ENCODE data around the gene GJC3. TPM values are rescaled to one million over a fixed set of nuclear protein-coding genes. Genes with fewer than 3 reads are reported as not detected.
A peak's percentile ranks its signal among the peaks of the same experiment; 100 is the strongest.

The GJC3 gene
- total RNA-seq, 4 donors from 2014 or later: not detected

- H3K4me3 ChIP-seq: no peak overlapping the region
- H3K36me3 ChIP-seq: no peaks in the 10 kb centered on the region
- no peak overlapping the region for H3K27ac ChIP-seq
- intact Hi-C loops (cut with DNase I; ENCODE audit: low total_unique reads): no loop called here
- TF ChIP-seq POLR2A (IDR thresholded peaks at IDR 0.05) (no peak), EP300 (IDR thresholded peaks at IDR 0.05; ENCODE audit: low read depth) (no peak), CTCF (IDR thresholded peaks at IDR 0.05) (no peak), POLR2AphosphoS5 (IDR thresholded peaks at IDR 0.05) (no peak)
- no peak for DNase-seq
- peaks cover 0 to 9% (median 5%) of the 10 kb centered on the region in 4 donors for H3K4me1 ChIP-seq
- in situ Hi-C loops (cut with MboI; ENCODE audit: low pct_ligation_motif_present in 1 of 4, low pct_unique_long_range_greater_than_20kb in 1 of 4, low sequenced_read_pairs in 3 of 4): no loop called here
- H3K27me3 ChIP-seq: peaks cover 28% of the 10 kb centered on the region
- no peaks in the 10 kb centered on the region for H3K9me3 ChIP-seq
Measured at GRCh38 chr7:99926321-99926720, 3.1 kb downstream of the GJC3 start.

GRCh38 chr7:99923200-99923599 lies 6.2 kb downstream of the GJC3 start:
- H3K36me3 ChIP-seq: no peaks in the 10 kb centered on the region
- in situ Hi-C loops (cut with MboI; ENCODE audit: low pct_ligation_motif_present in 1 of 4, low pct_unique_long_range_greater_than_20kb in 1 of 4, low sequenced_read_pairs in 3 of 4) (loop anchor here in 3 of 4 donors (25.0 kb wide), 1 partner anchor 139 kb away; no protein-coding TSS in a partner anchor), intact Hi-C loops (cut with DNase I; ENCODE audit: low total_unique reads) (no loop called here)
- TF ChIP-seq POLR2A (IDR thresholded peaks at IDR 0.05) (no peak), POLR2AphosphoS5 (IDR thresholded peaks at IDR 0.05) (no peak), EP300 (IDR thresholded peaks at IDR 0.05; ENCODE audit: low read depth) (no peak), CTCF (IDR thresholded peaks at IDR 0.05) (no peak)
- WGBS, 2 donors (ENCODE audit: low coverage in 1 of 2): 94 to 100% methylated on average over 1 to 3 of the region's 3 CpGs
- H3K27ac ChIP-seq: no peak overlapping the region
- no peaks in the 10 kb centered on the region for H3K9me3 ChIP-seq
- no peak for DNase-seq
- H3K27me3 ChIP-seq: peaks cover 16% of the 10 kb centered on the region
- H3K4me3 ChIP-seq: no peak overlapping the region
- peaks cover 3 to 16% (median 11%) of the 10 kb centered on the region in 4 donors for H3K4me1 ChIP-seq

GRCh38 chr7:99920149-99920548 lies 9.3 kb downstream of the GJC3 start:
- intact Hi-C loops (cut with DNase I; ENCODE audit: low total_unique reads): no loop called here

GRCh38 chr7:99919814-99920112 lies 9.7 kb downstream of the GJC3 start:
- H3K27ac ChIP-seq: peak overlapping the region; percentile 94 to 97 (median 94)
- peak overlapping the region; percentile 72 to 95 (median 88) for H3K4me3 ChIP-seq
- WGBS, 2 donors (ENCODE audit: low coverage in 1 of 2): 39% methylated on average over 4 of the region's 4 CpGs; no CpG with 5 or more reads in 1 of the 2 donors
- TF ChIP-seq CTCF (IDR thresholded peaks at IDR 0.05) (no peak), EP300 (IDR thresholded peaks at IDR 0.05; ENCODE audit: low read depth) (no peak), POLR2AphosphoS5 (IDR thresholded peaks at IDR 0.05) (no peak), POLR2A (IDR thresholded peaks at IDR 0.05) (no peak)
- H3K9me3 ChIP-seq: no peaks in the 10 kb centered on the region
- no peak for DNase-seq
- intact Hi-C loops (cut with DNase I; ENCODE audit: low total_unique reads): loop anchor here (2.0 kb wide), 1 partner anchor 59 kb away; no protein-coding TSS in a partner anchor
- no peaks in the 10 kb centered on the region for H3K36me3 ChIP-seq
- in situ Hi-C loops (cut with MboI; ENCODE audit: low pct_ligation_motif_present in 1 of 4, low pct_unique_long_range_greater_than_20kb in 1 of 4, low sequenced_read_pairs in 3 of 4): loop anchor here in 3 of 4 donors (10.0 to 25.0 kb wide), 2 partner anchors 75 to 143 kb away; no protein-coding TSS in a partner anchor
- H3K4me1 ChIP-seq: peaks cover 23 to 39% (median 26%) of the 10 kb centered on the region in 4 donors
- no peaks in the 10 kb centered on the region for H3K27me3 ChIP-seq

More at GRCh38 chr7:99920149-99920548, 9.3 kb downstream of the GJC3 start:
- in situ Hi-C loops (cut with MboI; ENCODE audit: low pct_ligation_motif_present in 1 of 4, low pct_unique_long_range_greater_than_20kb in 1 of 4, low sequenced_read_pairs in 3 of 4): loop anchor here in 3 of 4 donors (25.0 kb wide), 1 partner anchor 142 kb away; no protein-coding TSS in a partner anchor
- Histone ChIP-seq H3K36me3 (no peaks in the 10 kb centered on the region), H3K27me3 (no peaks in the 10 kb centered on the region), H3K4me1 (peaks cover 23 to 39% (median 26%) of the 10 kb centered on the region in 4 donors), H3K9me3 (no peaks in the 10 kb centered on the region), H3K27ac (peak overlapping the region; percentile 94 to 97 (median 94)), H3K4me3 (peak overlapping the region in 3 of 4 donors; percentile 72 to 89 (median 86))
- DNase-seq: no peak
- 72 to 77% methylated on average over 2 to 3 of the region's 3 CpGs for WGBS, 2 donors (ENCODE audit: low coverage in 1 of 2)
- TF ChIP-seq CTCF (IDR thresholded peaks at IDR 0.05) (no peak), POLR2A (IDR thresholded peaks at IDR 0.05) (no peak), POLR2AphosphoS5 (IDR thresholded peaks at IDR 0.05) (no peak), EP300 (IDR thresholded peaks at IDR 0.05; ENCODE audit: low read depth) (no peak)

Data from transverse colon (tissue), 4 donors.